Endodermal cell (in vitro differentiated cells): ENCODE results near the gene TLR3. TPM values are rescaled to one million over a fixed set of nuclear protein-coding genes. Genes with fewer than 3 reads are reported as not detected.

Experiments
- DNase-seq: peaks from one replicate; pipeline ENCODE4 v3.0.0-alpha.2; 2017
- H3K27ac ChIP-seq: 2 replicates; pipeline ENCODE4 v1.5.1; 2013; ENCODE audit warnings: mild to moderate bottlenecking, low read depth, low read length, moderate library complexity
- H3K27me3 ChIP-seq: 2 replicates; pipeline ENCODE4 v1.6.1; 2013; ENCODE audit warnings: mild to moderate bottlenecking, low read length, moderate library complexity; ENCODE audit not compliant: insufficient read depth, control insufficient read depth, poor library complexity, severe bottlenecking
- H3K36me3 ChIP-seq: 2 replicates; pipeline ENCODE4 v1.7.0; 2013; ENCODE audit warnings: mild to moderate bottlenecking, low read length, moderate library complexity; ENCODE audit not compliant: control insufficient read depth, insufficient read depth
- H3K4me1 ChIP-seq: one replicate; pipeline ENCODE4 v1.7.0; 2013; ENCODE audit warnings: low read length; ENCODE audit not compliant: control insufficient read depth, insufficient read depth
- H3K4me3 ChIP-seq: 2 replicates; pipeline ENCODE4 v1.5.1; 2013; ENCODE audit warnings: mild to moderate bottlenecking, low read length, moderate library complexity
- H3K9ac ChIP-seq: 2 replicates; pipeline ENCODE4 v1.6.1; 2013; ENCODE audit warnings: mild to moderate bottlenecking, low read length, moderate library complexity; ENCODE audit not compliant: poor library complexity, severe bottlenecking; ENCODE audit errors: extremely low read depth
- H3K9me3 ChIP-seq: 2 replicates; pipeline ENCODE4 v1.6.1; 2013; ENCODE audit warnings: mild to moderate bottlenecking, low read length, moderate library complexity; ENCODE audit not compliant: control insufficient read depth
- H3K27ac Mint-ChIP-seq: 2 replicates; pipeline ENCODE4 v1.8.0; 2020; ENCODE audit warnings: mixed read lengths
- H3K27me3 Mint-ChIP-seq: 2 replicates; pipeline ENCODE4 v1.8.0; 2021; ENCODE audit warnings: mild to moderate bottlenecking, mixed read lengths; ENCODE audit not compliant: insufficient read depth
- H3K36me3 Mint-ChIP-seq: 2 replicates; pipeline ENCODE4 v1.8.0; 2020; ENCODE audit warnings: low read depth, mixed read lengths
- H3K4me1 Mint-ChIP-seq: 2 replicates; pipeline ENCODE4 v1.8.0; 2020; ENCODE audit warnings: mixed read lengths
- H3K4me3 Mint-ChIP-seq: 2 replicates; pipeline ENCODE4 v1.8.0; 2020; ENCODE audit warnings: mild to moderate bottlenecking, moderate library complexity, mixed read lengths
- H3K9me3 Mint-ChIP-seq: 2 replicates; pipeline ENCODE4 v1.8.0; 2020; ENCODE audit warnings: mild to moderate bottlenecking, mixed read lengths
- CTCF ChIP-seq: fragments of 200-600 bp; sonication (generic); conservative IDR thresholded peaks from 2 replicates; pipeline ENCODE4 v1.5.0; 2021; ENCODE audit warnings: antibody characterized with exemption, mild to moderate bottlenecking
- WGBS, 2 experiments: methylation state at CpG; one replicate each; pipeline versions ENCODE4 v1.1.5 to v1.1.7; 2013; ENCODE audit warnings: missing lambda C conversion rate in 2 of 2, mixed read lengths in 1 of 2; ENCODE audit not compliant: insufficient coverage in 1 of 2, insufficient read length in 1 of 2; 5-methylcytosine and 5-hydroxymethylcytosine counted together
- total RNA-seq, 2 donors: library from RNA; stranded (reverse); fragmentation: NEBNext Ultra II Directional in 1 of 2; extraction: Animal tissue kit (Norgen Biotek cat#: 25700) in 1 of 2; gene quantifications; 2 replicates in 1 of 2; 3 replicates in 1 of 2; pipeline ENCODE4 v1.2.1, GENCODE V29; 2021

TLR3 gene
- total RNA-seq, 2 donors from 2014 or later = 0.26 TPM; not detected in 1

DNA sequence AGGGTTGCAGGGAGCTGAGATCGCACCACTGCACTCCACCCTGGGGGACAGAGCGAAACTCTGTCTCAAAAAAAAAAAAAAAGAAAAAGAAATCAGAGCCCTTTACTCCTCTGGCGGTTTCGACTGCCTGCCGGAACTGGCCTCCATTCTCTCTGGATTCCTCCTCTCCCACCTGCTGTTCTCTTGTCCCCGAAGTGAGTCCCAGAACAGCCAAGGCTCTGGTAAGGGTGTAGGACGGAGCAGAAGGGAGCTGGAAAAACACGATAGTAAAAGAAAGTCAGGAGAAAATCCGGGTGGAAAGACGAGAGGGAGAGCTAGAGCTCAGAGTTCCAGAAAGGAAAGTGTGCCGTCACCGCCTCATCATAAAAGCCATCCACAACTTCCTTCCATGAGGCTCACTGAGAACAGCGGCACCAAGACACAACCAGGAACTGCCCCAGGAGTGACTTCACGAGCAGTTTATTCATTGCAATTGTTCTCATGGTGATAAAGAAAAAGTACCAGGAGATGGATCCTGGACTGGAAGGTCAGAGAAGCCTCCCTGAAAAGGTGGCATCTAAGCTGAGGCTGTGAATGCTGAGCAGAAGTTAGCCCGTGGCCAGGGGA lies 12.3 kb downstream of the TLR3 start:
- no peak overlapping the region for H3K4me3 ChIP-seq
- H3K9ac ChIP-seq = no peak overlapping the region
- Mint-ChIP-seq H3K27me3 (peaks cover 7% of the 10 kb centered on the region), H3K4me1 (peaks cover 28% of the 10 kb centered on the region), H3K4me3 (peak overlapping the region; percentile 20), H3K27ac (peak overlapping the region; percentile 83), H3K36me3 (no peaks in the 10 kb centered on the region), H3K9me3 (no peaks in the 10 kb centered on the region)
- 34 to 65% methylated on average over 2 to 15 of the region's 15 CpGs for WGBS, 2 experiments
- H3K9me3 ChIP-seq = no peaks in the 10 kb centered on the region
- peak overlapping the region; percentile 44 for H3K27ac ChIP-seq
- peak; percentile 82 for DNase-seq
- H3K4me1 ChIP-seq = peaks cover 9% of the 10 kb centered on the region
- H3K36me3 ChIP-seq = no peaks in the 10 kb centered on the region
- no peaks in the 10 kb centered on the region for H3K27me3 ChIP-seq
- TF ChIP-seq CTCF = no peak

DNA sequence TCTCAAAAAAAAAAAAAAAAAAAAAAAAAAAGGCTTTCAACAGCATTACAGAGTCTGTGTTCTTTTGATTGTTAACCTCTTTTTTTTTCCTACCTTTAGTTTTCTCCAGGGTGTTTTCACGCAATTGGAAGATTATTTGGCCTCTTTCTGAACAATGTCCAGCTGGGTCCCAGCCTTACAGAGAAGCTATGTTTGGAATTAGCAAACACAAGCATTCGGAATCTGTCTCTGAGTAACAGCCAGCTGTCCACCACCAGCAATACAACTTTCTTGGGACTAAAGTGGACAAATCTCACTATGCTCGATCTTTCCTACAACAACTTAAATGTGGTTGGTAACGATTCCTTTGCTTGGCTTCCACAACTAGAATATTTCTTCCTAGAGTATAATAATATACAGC lies 13.3 kb downstream of the TLR3 start:
- Mint-ChIP-seq H3K36me3 (no peaks in the 10 kb centered on the region), H3K27me3 (peaks cover 7% of the 10 kb centered on the region), H3K9me3 (no peaks in the 10 kb centered on the region), H3K27ac (no peak overlapping the region), H3K4me1 (peaks cover 32% of the 10 kb centered on the region), H3K4me3 (no peak overlapping the region)
- no peak overlapping the region for H3K9ac ChIP-seq
- peaks cover 9% of the 10 kb centered on the region for H3K4me1 ChIP-seq
- WGBS, 2 experiments = 94 to 95% methylated on average over 2 to 4 of the region's 4 CpGs
- no peaks in the 10 kb centered on the region for H3K9me3 ChIP-seq
- H3K27me3 ChIP-seq = no peaks in the 10 kb centered on the region
- no peak for TF ChIP-seq CTCF
- H3K36me3 ChIP-seq = no peaks in the 10 kb centered on the region
- no peak overlapping the region for H3K4me3 ChIP-seq
- DNase-seq = no peak
- no peak overlapping the region for H3K27ac ChIP-seq

DNA sequence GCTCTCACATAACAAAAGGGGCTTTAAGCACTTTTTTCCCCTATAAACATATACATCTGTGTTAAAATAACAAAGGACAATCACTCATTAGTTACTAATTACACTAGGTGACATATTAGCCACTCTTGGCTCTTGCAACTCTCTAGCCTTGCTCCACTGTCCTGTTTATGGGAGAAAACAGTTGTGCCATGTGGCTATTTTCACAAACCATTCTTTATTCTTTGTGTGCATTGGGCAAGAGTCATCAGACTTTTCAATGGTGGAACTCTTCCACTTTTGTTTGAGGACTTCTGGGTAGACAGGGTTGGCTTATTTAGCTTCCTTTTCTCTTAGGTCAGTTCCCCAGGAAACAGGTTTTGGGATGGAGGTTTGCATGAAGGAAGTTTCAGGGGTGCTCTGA lies 19.6 kb downstream of the TLR3 start:
- Histone ChIP-seq H3K4me3 (no peak overlapping the region), H3K27ac (no peak overlapping the region), H3K36me3 (no peaks in the 10 kb centered on the region), H3K27me3 (no peaks in the 10 kb centered on the region), H3K4me1 (no peaks in the 10 kb centered on the region), H3K9ac (no peak overlapping the region), H3K9me3 (no peaks in the 10 kb centered on the region)
- Mint-ChIP-seq H3K9me3 (peaks cover 8% of the 10 kb centered on the region), H3K36me3 (no peaks in the 10 kb centered on the region), H3K27me3 (no peaks in the 10 kb centered on the region), H3K4me3 (no peak overlapping the region), H3K27ac (no peak overlapping the region), H3K4me1 (peaks cover 10% of the 10 kb centered on the region)
- no peak for DNase-seq
- TF ChIP-seq CTCF = no peak
